Nephron progenitor cell (in vitro differentiated cells): ENCODE results near the gene TMCC2.

Experiments
- DNase-seq: peaks from one replicate; pipeline ENCODE4 v3.0.0; 2021
- H3K27ac Mint-ChIP-seq: 2 replicates; pipeline ENCODE4 v1.8.0; 2021; ENCODE audit warnings: mild to moderate bottlenecking, moderate library complexity, mixed read lengths
- H3K27me3 Mint-ChIP-seq: 2 replicates; pipeline ENCODE4 v1.8.0; 2021; ENCODE audit warnings: mild to moderate bottlenecking, low read depth, mixed read lengths; ENCODE audit not compliant: poor library complexity
- H3K36me3 Mint-ChIP-seq: 2 replicates; pipeline ENCODE4 v1.8.0; 2021; ENCODE audit warnings: low read depth, mixed read lengths
- H3K4me1 Mint-ChIP-seq: 2 replicates; pipeline ENCODE4 v1.8.0; 2021; ENCODE audit warnings: mixed read lengths
- H3K4me3 Mint-ChIP-seq: 2 replicates; pipeline ENCODE4 v1.8.0; 2021; ENCODE audit warnings: mild to moderate bottlenecking, moderate library complexity, mixed read lengths
- H3K9me3 Mint-ChIP-seq: 2 replicates; pipeline ENCODE4 v1.8.0; 2021; ENCODE audit warnings: mild to moderate bottlenecking, moderate library complexity, mixed read lengths
- TF ChIP-seq, protein P1 (sequence below): fragments of 200-600 bp; sonication (generic); IDR thresholded peaks from 2 replicates; pipeline ENCODE4 v1.5.0; 2021; ENCODE audit warnings: antibody characterized with exemption

The TMCC2 gene

GRCh38 chr1:205210756-205211168 lies 17.0 kb upstream of the TMCC2 start:
- DNase-seq, result peak; percentile 56
- H3K27ac Mint-ChIP-seq, result peak overlapping the region; percentile 98

GRCh38 chr1:205211169-205211838 lies 16.4 kb upstream of the TMCC2 start, which contains the start of gene DSTYK:
Gene DSTYK (minus strand): TSS chr1:205211702. CDS start chr1:205211535, 167 bp downstream.
- TF ChIP-seq, protein P1, sequence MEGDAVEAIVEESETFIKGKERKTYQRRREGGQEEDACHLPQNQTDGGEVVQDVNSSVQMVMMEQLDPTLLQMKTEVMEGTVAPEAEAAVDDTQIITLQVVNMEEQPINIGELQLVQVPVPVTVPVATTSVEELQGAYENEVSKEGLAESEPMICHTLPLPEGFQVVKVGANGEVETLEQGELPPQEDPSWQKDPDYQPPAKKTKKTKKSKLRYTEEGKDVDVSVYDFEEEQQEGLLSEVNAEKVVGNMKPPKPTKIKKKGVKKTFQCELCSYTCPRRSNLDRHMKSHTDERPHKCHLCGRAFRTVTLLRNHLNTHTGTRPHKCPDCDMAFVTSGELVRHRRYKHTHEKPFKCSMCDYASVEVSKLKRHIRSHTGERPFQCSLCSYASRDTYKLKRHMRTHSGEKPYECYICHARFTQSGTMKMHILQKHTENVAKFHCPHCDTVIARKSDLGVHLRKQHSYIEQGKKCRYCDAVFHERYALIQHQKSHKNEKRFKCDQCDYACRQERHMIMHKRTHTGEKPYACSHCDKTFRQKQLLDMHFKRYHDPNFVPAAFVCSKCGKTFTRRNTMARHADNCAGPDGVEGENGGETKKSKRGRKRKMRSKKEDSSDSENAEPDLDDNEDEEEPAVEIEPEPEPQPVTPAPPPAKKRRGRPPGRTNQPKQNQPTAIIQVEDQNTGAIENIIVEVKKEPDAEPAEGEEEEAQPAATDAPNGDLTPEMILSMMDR, result no peak
- Mint-ChIP-seq H3K27me3 (peaks cover 22% of the 10 kb centered on the region), H3K4me1 (peaks cover 26% of the 10 kb centered on the region), H3K9me3 (no peaks in the 10 kb centered on the region), H3K4me3 (peak within 1 kb of the TSS; percentile 95), H3K27ac (peak within 1 kb of the TSS; percentile 99), H3K36me3 (no peaks in the 10 kb centered on the region)
- peak; percentile 89 for DNase-seq

More at GRCh38 chr1:205210756-205211168, 17.0 kb upstream of the TMCC2 start:
- no peaks in the 10 kb centered on the region for H3K9me3 Mint-ChIP-seq
- peaks cover 22% of the 10 kb centered on the region for H3K27me3 Mint-ChIP-seq
- peak overlapping the region; percentile 95 for H3K4me3 Mint-ChIP-seq
- H3K4me1 Mint-ChIP-seq, result peaks cover 26% of the 10 kb centered on the region
- TF ChIP-seq, protein P1, result no peak
- H3K36me3 Mint-ChIP-seq, result no peaks in the 10 kb centered on the region

DNA sequence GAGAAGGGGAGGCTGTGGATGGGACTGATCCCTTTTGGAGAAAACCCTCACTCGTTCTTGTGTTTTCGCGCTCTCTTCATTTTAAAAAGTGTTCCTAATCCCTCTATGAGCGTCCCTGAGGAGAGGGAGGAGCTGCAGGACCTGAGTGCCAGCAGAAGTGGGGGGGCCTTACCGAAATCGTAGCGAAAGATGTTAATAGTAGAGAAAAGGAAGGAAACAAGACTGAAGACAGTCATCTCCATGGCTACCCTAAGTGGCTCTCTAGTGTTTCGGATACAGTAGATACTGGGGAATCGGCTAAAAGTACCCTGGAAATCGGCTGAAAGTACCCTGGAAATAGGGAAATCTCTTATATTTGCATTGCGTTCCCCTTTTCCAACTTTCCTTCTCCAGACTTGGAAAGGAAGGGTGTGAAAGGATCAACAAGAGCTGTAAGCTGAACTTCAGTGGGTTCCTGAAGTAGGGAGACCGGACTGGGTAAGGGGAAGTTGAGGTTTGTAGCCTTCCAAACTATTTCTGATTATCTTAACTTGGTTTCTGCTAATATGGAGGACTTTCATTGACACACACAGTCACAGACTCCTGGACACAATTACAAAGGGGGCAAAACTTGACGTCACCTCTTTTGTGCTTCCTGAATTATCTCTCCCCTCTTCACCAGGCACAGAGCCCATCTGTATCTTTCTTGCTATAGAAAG lies 15.8 kb upstream of the TMCC2 start:
- peaks cover 22% of the 10 kb centered on the region for H3K27me3 Mint-ChIP-seq
- no peaks in the 10 kb centered on the region for H3K9me3 Mint-ChIP-seq
- H3K4me3 Mint-ChIP-seq, result peak overlapping the region; percentile 95
- TF ChIP-seq, protein P1, result no peak
- DNase-seq, result no peak
- peak overlapping the region; percentile 99 for H3K27ac Mint-ChIP-seq
- no peaks in the 10 kb centered on the region for H3K36me3 Mint-ChIP-seq
- H3K4me1 Mint-ChIP-seq, result peaks cover 26% of the 10 kb centered on the region

DNA sequence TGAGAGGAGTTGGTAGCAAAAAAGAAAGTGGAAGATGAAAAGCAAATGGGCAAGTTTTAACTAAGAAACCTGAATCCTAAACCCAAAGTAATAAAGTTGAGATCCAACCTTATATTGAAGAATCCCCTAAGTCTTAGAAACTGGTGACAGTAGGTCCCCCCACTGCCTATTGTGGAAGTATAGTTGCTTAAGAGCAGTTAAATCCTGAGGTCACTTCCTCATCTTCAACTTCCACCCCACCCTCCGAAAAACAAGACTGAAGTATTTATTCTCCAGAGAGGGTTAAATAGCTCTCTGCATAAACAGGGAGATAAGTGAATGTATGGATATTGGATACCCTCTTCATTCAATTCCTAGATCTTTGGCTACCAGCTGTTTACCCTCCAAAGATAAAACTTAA lies 13.0 kb upstream of the TMCC2 start:
- no peak for DNase-seq
- H3K27ac Mint-ChIP-seq, result no peak overlapping the region
- H3K36me3 Mint-ChIP-seq, result no peaks in the 10 kb centered on the region
- no peak overlapping the region for H3K4me3 Mint-ChIP-seq
- TF ChIP-seq, protein P1, result no peak
- peaks cover 17% of the 10 kb centered on the region for H3K4me1 Mint-ChIP-seq
- peaks cover 28% of the 10 kb centered on the region for H3K27me3 Mint-ChIP-seq
- no peaks in the 10 kb centered on the region for H3K9me3 Mint-ChIP-seq

GRCh38 chr1:205216588-205216987 lies 11.2 kb upstream of the TMCC2 start:
- DNase-seq, result no peak
- Mint-ChIP-seq H3K27me3 (peaks cover 33% of the 10 kb centered on the region), H3K27ac (no peak overlapping the region), H3K9me3 (no peaks in the 10 kb centered on the region), H3K36me3 (no peaks in the 10 kb centered on the region), H3K4me3 (no peak overlapping the region), H3K4me1 (peaks cover 4% of the 10 kb centered on the region)
- TF ChIP-seq, protein P1, result no peak
